Prostate gland (tissue), 2 donors: ENCODE measurements around the gene CLECL1. TPM values are rescaled to one million over a fixed set of nuclear protein-coding genes. Genes with fewer than 3 reads are reported as not detected.

Source experiments
- DNase-seq: peaks from one replicate; pipeline ENCODE4 v3.0.0-alpha.2; 2019; ENCODE audit warnings: low spot score
- H3K27ac ChIP-seq, 2 donors: fragments of 200-600 bp; sonication (generic); 2 replicates each; pipeline ENCODE4 v1.5.1; 2017 to 2019
- H3K27me3 ChIP-seq: fragments of 200-600 bp; sonication (generic); replicated peaks from 2 replicates; pipeline ENCODE4 v1.5.1; 2019; ENCODE audit not compliant: insufficient read depth
- H3K36me3 ChIP-seq, 2 donors: fragments of 200-600 bp; sonication (generic); 1 replicate in 1 of 2; 2 replicates in 1 of 2; pipeline versions ENCODE4 v1.5.1 to v1.8.1; 2017 to 2019
- H3K4me1 ChIP-seq: fragments of 200-600 bp; sonication (generic); replicated peaks from 2 replicates; pipeline ENCODE4 v1.5.1; 2019
- H3K4me3 ChIP-seq, 2 donors: fragments of 200-600 bp; sonication (generic); 2 replicates each; pipeline ENCODE4 v1.5.1; 2017 to 2019
- H3K9me3 ChIP-seq: fragments of 200-600 bp; sonication (generic); 2 replicates; pipeline ENCODE4 v1.5.1; 2017
- CTCF ChIP-seq, 4 experiments: fragments of 200-600 bp in 2 of 4; fragments of 450-650 bp in 2 of 4; sonication (generic) in 2 of 4; IDR thresholded peaks; 1 replicate in 3 of 4; 2 replicates in 1 of 4; pipeline ENCODE4 v1.5.1; 2016 to 2019; ENCODE audit warnings: antibody characterized with exemption in 4 of 4, mild to moderate bottlenecking in 2 of 4, moderate library complexity in 2 of 4
- POLR2A ChIP-seq: fragments of 450-650 bp; IDR thresholded peaks from one replicate; pipeline ENCODE4 v1.6.1; 2016; ENCODE audit warnings: antibody characterized with exemption, mild to moderate bottlenecking
- POLR2AphosphoS5 ChIP-seq: sonication (generic); formaldehyde crosslinking; IDR thresholded peaks from one replicate; pipeline ENCODE4 v1.6.1; 2017; ENCODE audit warnings: antibody characterized with exemption
- WGBS: methylation state at CpG from one replicate; pipeline ENCODE4 v1.1.5; 2018; 5-methylcytosine and 5-hydroxymethylcytosine counted together
- intact Hi-C: fragments of 100-400 bp; cut with DNase I; formaldehyde crosslinking; loops from one replicate; pipeline ENCODE4 v1.14.2; 2022
- total RNA-seq, 2 donors: library from RNA; depleted of rRNA; stranded (reverse); fragments of >200 nt; gene quantifications; one replicate each; pipeline ENCODE4 v1.1.0, GENCODE V29; 2016

The CLECL1 gene
- total RNA-seq, result not detected

- Histone ChIP-seq H3K27me3 (no peaks in the 10 kb centered on the region), H3K9me3 (no peaks in the 10 kb centered on the region), H3K36me3 (no peaks in the 10 kb centered on the region), H3K4me3 (no peak within 1 kb of the TSS), H3K4me1 (no peaks in the 10 kb centered on the region), H3K27ac (no peak within 1 kb of the TSS)
- 79% methylated on average over 8 of the region's 8 CpGs for WGBS
- TF ChIP-seq POLR2A, result no peak
- TF ChIP-seq POLR2AphosphoS5, result no peak
- TF ChIP-seq CTCF (IDR thresholded peaks at IDR 0.05), result no peak
- DNase-seq, result no peak
- intact Hi-C loops, result no loop called here
These were observed at the start of gene CLECL1 for GRCh38 chr12:9732921-9733461. Gene CLECL1 (minus strand): TSS chr12:9733097.

GRCh38 chr12:9781360-9781759 is 48.5 kb upstream of the CLECL1 start:
- Histone ChIP-seq H3K9me3 (no peaks in the 10 kb centered on the region), H3K36me3 (no peaks in the 10 kb centered on the region), H3K4me3 (no peak overlapping the region), H3K4me1 (no peaks in the 10 kb centered on the region), H3K27ac (no peak overlapping the region), H3K27me3 (no peaks in the 10 kb centered on the region)
- intact Hi-C loops, result no loop called here
- WGBS, result 71% methylated on average over 2 of the region's 2 CpGs
- no peak for TF ChIP-seq POLR2AphosphoS5
- no peak for TF ChIP-seq POLR2A
- TF ChIP-seq CTCF (IDR thresholded peaks at IDR 0.05), result no peak
- DNase-seq, result no peak

- no peaks in the 10 kb centered on the region for H3K36me3 ChIP-seq
- H3K9me3 ChIP-seq, result no peaks in the 10 kb centered on the region
- H3K27me3 ChIP-seq, result no peaks in the 10 kb centered on the region
- no peak overlapping the region for H3K4me3 ChIP-seq
- H3K27ac ChIP-seq, result no peak overlapping the region
- H3K4me1 ChIP-seq, result no peaks in the 10 kb centered on the region
- no peak for DNase-seq
- WGBS, result 84% methylated on average over 4 of the region's 4 CpGs
- TF ChIP-seq CTCF (IDR thresholded peaks at IDR 0.05) (no peak), POLR2AphosphoS5 (no peak), POLR2A (no peak)
- intact Hi-C loops, result no loop called here
These were observed 46.3 kb upstream of the CLECL1 start for GRCh38 chr12:9779209-9779608.

- H3K27ac ChIP-seq, result no peak overlapping the region
- H3K9me3 ChIP-seq, result no peaks in the 10 kb centered on the region
- TF ChIP-seq POLR2A (no peak), CTCF (IDR thresholded peaks at IDR 0.05) (no peak), POLR2AphosphoS5 (no peak)
- no peak overlapping the region for H3K4me3 ChIP-seq
- H3K27me3 ChIP-seq, result no peaks in the 10 kb centered on the region
- no peaks in the 10 kb centered on the region for H3K36me3 ChIP-seq
- no peaks in the 10 kb centered on the region for H3K4me1 ChIP-seq
- WGBS, result 67% methylated on average over 3 of the region's 3 CpGs
- DNase-seq, result no peak
- intact Hi-C loops, result no loop called here
These were observed 43.9 kb upstream of the CLECL1 start for GRCh38 chr12:9776781-9777180.

- intact Hi-C loops, result no loop called here
These were observed 40.5 kb upstream of the CLECL1 start for GRCh38 chr12:9773216-9773877.

More at GRCh38 chr12:9773216-9773877, 40.5 kb upstream of the CLECL1 start:
- Histone ChIP-seq H3K36me3 (no peaks in the 10 kb centered on the region), H3K4me3 (no peak overlapping the region), H3K27ac (no peak overlapping the region), H3K4me1 (no peaks in the 10 kb centered on the region), H3K27me3 (no peaks in the 10 kb centered on the region), H3K9me3 (no peaks in the 10 kb centered on the region)
- TF ChIP-seq POLR2AphosphoS5, result no peak
- TF ChIP-seq POLR2A, result no peak
- TF ChIP-seq CTCF (IDR thresholded peaks at IDR 0.05), result no peak
- DNase-seq, result no peak
- 57% methylated on average over 2 of the region's 2 CpGs for WGBS
